ENCODE data around the gene CXorf66. TPM values are rescaled to one million over a fixed set of nuclear protein-coding genes. Genes with fewer than 3 reads are reported as not detected.

CXorf66 gene
- polyA plus RNA-seq, 6 donors from 2014 or later: not detected

- Mint-ChIP-seq H3K9me3 (no peaks in the 10 kb centered on the region), H3K27ac (no peak overlapping the region), H3K4me1 (peaks cover 16 to 26% (median 21%) of the 10 kb centered on the region in 3 donors), H3K36me3 (no peaks in the 10 kb centered on the region), H3K27me3 (no peaks in the 10 kb centered on the region), H3K4me3 (no peak overlapping the region)
- DNase-seq (no peak), ATAC-seq (ENCODE audit: low read depth in 2 of 2) (no peak)
Measured at GRCh38 chrX:139914421-139914820, 50.9 kb downstream of the CXorf66 start.

GRCh38 chrX:139909712-139910111, 55.6 kb downstream of the CXorf66 start:
- Mint-ChIP-seq H3K36me3 (no peaks in the 10 kb centered on the region), H3K4me1 (peaks cover 13 to 27% (median 20%) of the 10 kb centered on the region in 3 donors), H3K27me3 (no peaks in the 10 kb centered on the region), H3K27ac (no peak overlapping the region), H3K4me3 (peak overlapping the region in 2 of 8 donors; percentile 11 to 26), H3K9me3 (no peaks in the 10 kb centered on the region)
- ATAC-seq (ENCODE audit: low read depth in 2 of 2) (peak; percentile 27 to 43), DNase-seq (no peak)

- Mint-ChIP-seq H3K4me3 (no peak overlapping the region), H3K36me3 (no peaks in the 10 kb centered on the region), H3K4me1 (peaks cover 15 to 31% (median 16%) of the 10 kb centered on the region in 3 donors), H3K9me3 (no peaks in the 10 kb centered on the region), H3K27ac (peak overlapping the region in 1 of 6 donors; percentile 18), H3K27me3 (no peaks in the 10 kb centered on the region)
- DNase-seq (no peak), ATAC-seq (ENCODE audit: low read depth in 2 of 2) (no peak)
Measured at GRCh38 chrX:139907078-139907477, 58.2 kb downstream of the CXorf66 start.

- H3K36me3 Mint-ChIP-seq: no peaks in the 10 kb centered on the region
- no peak for DNase-seq
- no peaks in the 10 kb centered on the region for H3K9me3 Mint-ChIP-seq
- no peak for ATAC-seq (ENCODE audit: low read depth in 2 of 2)
- peaks cover 16 to 21% (median 20%) of the 10 kb centered on the region in 3 donors for H3K4me1 Mint-ChIP-seq
- H3K4me3 Mint-ChIP-seq: no peak overlapping the region
- H3K27me3 Mint-ChIP-seq: no peaks in the 10 kb centered on the region
- H3K27ac Mint-ChIP-seq: no peak overlapping the region
Measured at GRCh38 chrX:139905743-139906142, 59.6 kb downstream of the CXorf66 start.

Other genes with a start within 250 kb of the CXorf66 start
- 10 to 100 TPM in 2 of 6 donors, 1 to 10 TPM in 4; 5.8 to 11.2 (median 8.0) TPM for gene ATP11C, start 32.5 kb downstream of the CXorf66 start, polyA plus RNA-seq (ENCODE audit: low read depth in 6 of 6)

Data from naive B cell (primary cell).